H9 (cell line): Measurements from ENCODE around the gene PHTF2. TPM values are rescaled to one million over a fixed set of nuclear protein-coding genes. Genes with fewer than 3 reads are reported as not detected.

Source experiments
- DNase-seq: peaks from one replicate; pipeline ENCODE4 v3.0.0-alpha.2; 2017
- H2AFZ ChIP-seq: one replicate; pipeline ENCODE4 v1.6.1; 2013; ENCODE audit warnings: mild to moderate bottlenecking, low read length, control low read depth, moderate library complexity
- H2AK5ac ChIP-seq: 2 replicates; pipeline ENCODE4 v1.6.1; 2013; ENCODE audit warnings: low read length, control low read depth, mixed read lengths; ENCODE audit not compliant: insufficient read length
- H2BK120ac ChIP-seq: one replicate; pipeline ENCODE4 v1.6.1; 2013; ENCODE audit warnings: low read depth, mild to moderate bottlenecking, low read length, control low read depth, inconsistent platforms; ENCODE audit not compliant: poor library complexity, severe bottlenecking
- H2BK12ac ChIP-seq: 2 replicates; pipeline ENCODE4 v1.6.1; 2013; ENCODE audit warnings: low read length, control low read depth, mixed read lengths, low read depth; ENCODE audit not compliant: insufficient read length
- H2BK15ac ChIP-seq: 2 replicates; pipeline ENCODE4 v1.6.1; 2013; ENCODE audit warnings: low read depth, low read length, control low read depth
- H2BK20ac ChIP-seq: one replicate; pipeline ENCODE4 v1.6.1; 2013; ENCODE audit warnings: low read depth, mild to moderate bottlenecking, low read length, control low read depth, inconsistent platforms; ENCODE audit not compliant: poor library complexity, severe bottlenecking
- H2BK5ac ChIP-seq: 2 replicates; pipeline ENCODE4 v1.6.1; 2013; ENCODE audit warnings: low read length, control low read depth, mixed read lengths; ENCODE audit not compliant: insufficient read length
- H3K14ac ChIP-seq: 2 replicates; pipeline ENCODE4 v1.6.1; 2013; ENCODE audit warnings: low read length, control low read depth; ENCODE audit not compliant: insufficient read depth
- H3K18ac ChIP-seq: 2 replicates; pipeline ENCODE4 v1.6.1; 2013; ENCODE audit warnings: low read depth, mild to moderate bottlenecking, mixed read lengths, low read length, control low read depth; ENCODE audit not compliant: insufficient read length
- H3K23ac ChIP-seq: 2 replicates; pipeline ENCODE4 v1.6.1; 2013; ENCODE audit warnings: low read length, control low read depth, mixed read lengths, low read depth; ENCODE audit not compliant: insufficient read length
- H3K23me2 ChIP-seq: 2 replicates; pipeline ENCODE4 v1.6.1; 2013; ENCODE audit warnings: low read depth, mild to moderate bottlenecking, mixed read lengths, low read length, control low read depth; ENCODE audit not compliant: insufficient read length, poor library complexity, severe bottlenecking
- H3K27ac ChIP-seq: 2 replicates; pipeline ENCODE4 v1.5.1; 2013; ENCODE audit warnings: low read length, control low read depth, mixed read lengths, low read depth; ENCODE audit not compliant: insufficient read length
- H3K27me3 ChIP-seq: 2 replicates; pipeline ENCODE4 v1.6.1; 2013; ENCODE audit warnings: low read length, control low read depth, inconsistent platforms; ENCODE audit not compliant: insufficient read depth
- H3K4ac ChIP-seq: 2 replicates; pipeline ENCODE4 v1.6.1; 2013; ENCODE audit warnings: low read depth, mild to moderate bottlenecking, control low read depth, inconsistent platforms, low read length, moderate library complexity
- H3K4me1 ChIP-seq: 2 replicates; pipeline ENCODE4 v1.6.1; 2013; ENCODE audit warnings: low read length, control low read depth, inconsistent platforms; ENCODE audit not compliant: insufficient read depth
- H3K4me2 ChIP-seq: 2 replicates; pipeline ENCODE4 v1.6.1; 2013; ENCODE audit warnings: low read length, control low read depth, mixed read lengths; ENCODE audit not compliant: insufficient read length, insufficient read depth
- H3K56ac ChIP-seq: 2 replicates; pipeline ENCODE4 v1.6.1; 2013; ENCODE audit warnings: low read depth, mild to moderate bottlenecking, mixed read lengths, low read length, control low read depth; ENCODE audit not compliant: insufficient read length
- H3K79me1 ChIP-seq: 2 replicates; pipeline ENCODE4 v1.6.1; 2013; ENCODE audit warnings: low read depth, mild to moderate bottlenecking, moderate library complexity, low read length, control low read depth, inconsistent platforms; ENCODE audit not compliant: insufficient read depth, poor library complexity, severe bottlenecking
- H3K79me2 ChIP-seq: 2 replicates; pipeline ENCODE4 v1.6.1; 2013; ENCODE audit warnings: low read length, control low read depth, inconsistent platforms; ENCODE audit not compliant: insufficient read depth
- H3K9ac ChIP-seq: 2 replicates; pipeline ENCODE4 v1.6.1; 2013; ENCODE audit warnings: low read length, control low read depth, mixed read lengths; ENCODE audit not compliant: insufficient read length; ENCODE audit errors: extremely low read depth
- H3K9me3 ChIP-seq: one replicate; pipeline ENCODE4 v1.6.1; 2013; ENCODE audit warnings: low read depth, low read length, inconsistent platforms; ENCODE audit not compliant: control insufficient read depth
- H3T11ph ChIP-seq: one replicate; pipeline ENCODE4 v1.6.1; 2013; ENCODE audit warnings: mild to moderate bottlenecking, low read length, control low read depth, inconsistent platforms
- H4K20me1 ChIP-seq: one replicate; pipeline ENCODE4 v1.6.1; 2013; ENCODE audit not compliant: control insufficient read depth, insufficient read length, insufficient read depth
- H4K5ac ChIP-seq: 2 replicates; pipeline ENCODE4 v1.6.1; 2013; ENCODE audit warnings: low read depth, mild to moderate bottlenecking, mixed read lengths, low read length, control low read depth; ENCODE audit not compliant: insufficient read length
- H4K8ac ChIP-seq: replicated peaks from 2 replicates; pipeline ENCODE4 v1.6.1; 2013; ENCODE audit warnings: low read length, control low read depth, mixed read lengths, low read depth; ENCODE audit not compliant: insufficient read length
- H4K91ac ChIP-seq: 2 replicates; pipeline ENCODE4 v1.6.1; 2013; ENCODE audit warnings: low read depth, mild to moderate bottlenecking, moderate library complexity, mixed read lengths, low read length, control low read depth; ENCODE audit not compliant: insufficient read length
- H3K27ac Mint-ChIP-seq, 3 experiments: 2 replicates in 2 of 3; 3 replicates in 1 of 3; pipeline ENCODE4 v1.8.0; 2020 to 2021; ENCODE audit warnings: mixed read lengths in 3 of 3, mild to moderate bottlenecking in 1 of 3, moderate library complexity in 1 of 3
- H3K27me3 Mint-ChIP-seq: 2 replicates; pipeline ENCODE4 v1.8.0; 2021; ENCODE audit warnings: low read depth, mild to moderate bottlenecking, moderate library complexity, mixed read lengths
- H3K36me3 Mint-ChIP-seq, 3 experiments: 2 replicates in 2 of 3; 3 replicates in 1 of 3; pipeline ENCODE4 v1.8.0; 2020 to 2021; ENCODE audit warnings: low read depth in 3 of 3, mixed read lengths in 3 of 3; ENCODE audit not compliant: insufficient read depth in 1 of 3
- H3K4me1 Mint-ChIP-seq, 2 experiments: 2 replicates each; pipeline ENCODE4 v1.8.0; 2020; ENCODE audit warnings: mixed read lengths in 2 of 2
- H3K4me3 Mint-ChIP-seq, 2 experiments: 2 replicates in 1 of 2; 3 replicates in 1 of 2; pipeline ENCODE4 v1.8.0; 2020 to 2021; ENCODE audit warnings: mild to moderate bottlenecking in 2 of 2, mixed read lengths in 2 of 2, moderate library complexity in 1 of 2
- H3K9me3 Mint-ChIP-seq, 2 experiments: 2 replicates in 1 of 2; 3 replicates in 1 of 2; pipeline ENCODE4 v1.8.0; 2020; ENCODE audit warnings: mild to moderate bottlenecking in 2 of 2, mixed read lengths in 2 of 2, moderate library complexity in 1 of 2
- WGBS: extraction: QIAGEN DNeasy Blood & Tissue Kit; methylation state at CpG from one replicate; pipeline ENCODE4 v1.1.7; 2013; ENCODE audit warnings: missing lambda C conversion rate, low lambda C conversion rate, mixed read lengths; ENCODE audit not compliant: insufficient read length; ENCODE audit errors: extremely low coverage; 5-methylcytosine and 5-hydroxymethylcytosine counted together
- total RNA-seq: library from RNA; stranded (reverse); gene quantifications from 2 replicates; pipeline ENCODE4 v1.2.1, GENCODE V29; 2021
- TF ChIP-seq, protein P1 (sequence below): fragments of 200-600 bp; sonication (generic); conservative IDR thresholded peaks from 3 replicates; pipeline ENCODE4 v1.8.0; 2021; ENCODE audit warnings: antibody characterized with exemption, mild to moderate bottlenecking

The PHTF2 gene
- total RNA-seq, 1 experiment from 2014 or later = 16.2 TPM

DNA sequence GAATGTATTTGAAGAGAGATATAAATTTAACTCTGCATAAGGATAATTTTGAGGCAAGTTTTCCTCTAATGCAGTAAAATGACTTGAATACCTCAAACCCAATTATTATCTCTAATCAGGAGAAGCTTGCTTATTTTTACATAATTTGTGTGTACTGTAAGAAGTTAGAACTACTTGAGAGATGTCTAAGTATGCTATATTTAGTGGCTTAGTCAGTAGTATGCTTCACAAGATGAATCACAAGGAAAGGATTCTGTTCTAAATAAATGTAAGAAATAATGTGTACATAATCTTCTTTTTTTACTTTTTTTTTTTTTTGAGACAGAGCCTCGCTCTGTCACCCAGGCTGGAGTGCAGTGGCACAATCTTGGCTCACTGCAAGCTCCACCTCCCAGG is 13.7 kb downstream of the PHTF2 start:
- H3K9ac ChIP-seq = no peak overlapping the region
- no peaks in the 10 kb centered on the region for H3K27me3 Mint-ChIP-seq
- no peak overlapping the region for H3T11ph ChIP-seq
- TF ChIP-seq, protein P1, sequence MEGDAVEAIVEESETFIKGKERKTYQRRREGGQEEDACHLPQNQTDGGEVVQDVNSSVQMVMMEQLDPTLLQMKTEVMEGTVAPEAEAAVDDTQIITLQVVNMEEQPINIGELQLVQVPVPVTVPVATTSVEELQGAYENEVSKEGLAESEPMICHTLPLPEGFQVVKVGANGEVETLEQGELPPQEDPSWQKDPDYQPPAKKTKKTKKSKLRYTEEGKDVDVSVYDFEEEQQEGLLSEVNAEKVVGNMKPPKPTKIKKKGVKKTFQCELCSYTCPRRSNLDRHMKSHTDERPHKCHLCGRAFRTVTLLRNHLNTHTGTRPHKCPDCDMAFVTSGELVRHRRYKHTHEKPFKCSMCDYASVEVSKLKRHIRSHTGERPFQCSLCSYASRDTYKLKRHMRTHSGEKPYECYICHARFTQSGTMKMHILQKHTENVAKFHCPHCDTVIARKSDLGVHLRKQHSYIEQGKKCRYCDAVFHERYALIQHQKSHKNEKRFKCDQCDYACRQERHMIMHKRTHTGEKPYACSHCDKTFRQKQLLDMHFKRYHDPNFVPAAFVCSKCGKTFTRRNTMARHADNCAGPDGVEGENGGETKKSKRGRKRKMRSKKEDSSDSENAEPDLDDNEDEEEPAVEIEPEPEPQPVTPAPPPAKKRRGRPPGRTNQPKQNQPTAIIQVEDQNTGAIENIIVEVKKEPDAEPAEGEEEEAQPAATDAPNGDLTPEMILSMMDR = no peak
- no peak overlapping the region for H3K23ac ChIP-seq
- H3K9me3 Mint-ChIP-seq = peaks cover 9 to 16% of the 10 kb centered on the region in 2 experiments
- H3K4me3 Mint-ChIP-seq = no peak overlapping the region
- H2BK20ac ChIP-seq = no peak overlapping the region
- H3K23me2 ChIP-seq = no peaks in the 10 kb centered on the region
- no peak overlapping the region for H3K4ac ChIP-seq
- H3K79me2 ChIP-seq = no peaks in the 10 kb centered on the region
- H3K79me1 ChIP-seq = no peaks in the 10 kb centered on the region
- H3K27ac ChIP-seq = no peak overlapping the region
- no peak overlapping the region for H2BK12ac ChIP-seq
- H4K8ac ChIP-seq = no peak overlapping the region
- H4K5ac ChIP-seq = no peak overlapping the region
- peaks cover 5 to 15% (median 9%) of the 10 kb centered on the region in 3 experiments for H3K36me3 Mint-ChIP-seq
- H3K18ac ChIP-seq = no peak overlapping the region
- no peak overlapping the region for H3K27ac Mint-ChIP-seq
- H2AK5ac ChIP-seq = no peak overlapping the region
- H2BK120ac ChIP-seq = no peak overlapping the region
- H2AFZ ChIP-seq = no peak overlapping the region
- no peak overlapping the region for H3K14ac ChIP-seq
- no peaks in the 10 kb centered on the region for H3K4me1 ChIP-seq
- H2BK15ac ChIP-seq = no peak overlapping the region
- H4K20me1 ChIP-seq = no peaks in the 10 kb centered on the region
- no peaks in the 10 kb centered on the region for H3K4me1 Mint-ChIP-seq
- H4K91ac ChIP-seq = no peak overlapping the region
- H3K27me3 ChIP-seq = no peaks in the 10 kb centered on the region
- H3K56ac ChIP-seq = no peak overlapping the region
- no peak overlapping the region for H2BK5ac ChIP-seq
- no CpG with 5 or more reads among the region's 1 CpG for WGBS
- H3K4me2 ChIP-seq = no peak overlapping the region
- no peaks in the 10 kb centered on the region for H3K9me3 ChIP-seq
- no peak for DNase-seq
